Measurements from ENCODE around the gene TP73. TPM values are rescaled to one million over a fixed set of nuclear protein-coding genes. Genes with fewer than 3 reads are reported as not detected.

The TP73 gene
- total RNA-seq, 2 experiments from 2014 or later: not detected

- Mint-ChIP-seq H3K9me3 (no peaks in the 10 kb centered on the region), H3K27ac (no peak overlapping the region), H3K27me3 (no peaks in the 10 kb centered on the region), H3K36me3 (ENCODE audit: low read depth) (no peaks in the 10 kb centered on the region), H3K4me3 (no peak overlapping the region), H3K4me1 (ENCODE audit: low read depth) (no peaks in the 10 kb centered on the region)
- no peak for TF ChIP-seq CTCF (IDR thresholded peaks at IDR 0.05)
- intact Hi-C loops (cut with DNase I, micrococcal nuclease): no loop called here
- ChIA-PET CTCF (no interaction called here), POLR2A (no interaction called here)
- no peaks in the 10 kb centered on the region for H3K36me3 ChIP-seq (ENCODE audit: insufficient read depth, low read length)
- H3K4me1 ChIP-seq (ENCODE audit: insufficient read depth, low read length): peaks cover under 1% of the 10 kb centered on the region
- ATAC-seq (ENCODE audit: poor library complexity) (no peak), DNase-seq (no peak)
- H3K27ac ChIP-seq (ENCODE audit: low read depth in 1 of 2, low read length in 2 of 2): no peak overlapping the region
- H3K9me3 ChIP-seq (ENCODE audit: control insufficient read depth in 1 of 2, insufficient read depth in 1 of 2, low read length in 2 of 2): no peaks in the 10 kb centered on the region
- H3K4me3 ChIP-seq (ENCODE audit: low read length): no peak overlapping the region
- H3K27me3 ChIP-seq (ENCODE audit: control insufficient read depth in 1 of 2, insufficient read depth in 2 of 2, low read length in 2 of 2): no peaks in the 10 kb centered on the region
Measured at GRCh38 chr1:3689138-3689750, 36.9 kb downstream of the TP73 start.

GRCh38 chr1:3690282-3691065, 38.2 kb downstream of the TP73 start:
- intact Hi-C loops (cut with DNase I, micrococcal nuclease): no loop called here
- TF ChIP-seq CTCF (IDR thresholded peaks at IDR 0.05): no peak
- Mint-ChIP-seq H3K9me3 (no peaks in the 10 kb centered on the region), H3K4me1 (ENCODE audit: low read depth) (peaks cover under 1% of the 10 kb centered on the region), H3K27me3 (no peaks in the 10 kb centered on the region), H3K4me3 (no peak overlapping the region), H3K27ac (no peak overlapping the region), H3K36me3 (ENCODE audit: low read depth) (no peaks in the 10 kb centered on the region)
- Histone ChIP-seq H3K27ac (ENCODE audit: low read depth in 1 of 2, low read length in 2 of 2) (no peak overlapping the region), H3K27me3 (ENCODE audit: control insufficient read depth in 1 of 2, insufficient read depth in 2 of 2, low read length in 2 of 2) (no peaks in the 10 kb centered on the region), H3K36me3 (ENCODE audit: insufficient read depth, low read length) (no peaks in the 10 kb centered on the region), H3K4me3 (ENCODE audit: low read length) (no peak overlapping the region), H3K9me3 (ENCODE audit: control insufficient read depth in 1 of 2, insufficient read depth in 1 of 2, low read length in 2 of 2) (no peaks in the 10 kb centered on the region), H3K4me1 (ENCODE audit: insufficient read depth, low read length) (peaks cover under 1% of the 10 kb centered on the region)
- ATAC-seq (ENCODE audit: poor library complexity): no peak
- no peak for DNase-seq
- CTCF ChIA-PET: no interaction called here
- POLR2A ChIA-PET: no interaction called here

GRCh38 chr1:3691421-3692204, 39.3 kb downstream of the TP73 start:
- no peak for TF ChIP-seq CTCF (IDR thresholded peaks at IDR 0.05)
- ChIA-PET POLR2A (no interaction called here), CTCF (no interaction called here)
- Histone ChIP-seq H3K36me3 (ENCODE audit: insufficient read depth, low read length) (no peaks in the 10 kb centered on the region), H3K9me3 (ENCODE audit: control insufficient read depth in 1 of 2, insufficient read depth in 1 of 2, low read length in 2 of 2) (no peaks in the 10 kb centered on the region), H3K4me3 (ENCODE audit: low read length) (no peak overlapping the region), H3K27ac (ENCODE audit: low read depth in 1 of 2, low read length in 2 of 2) (no peak overlapping the region), H3K27me3 (ENCODE audit: control insufficient read depth in 1 of 2, insufficient read depth in 2 of 2, low read length in 2 of 2) (no peaks in the 10 kb centered on the region), H3K4me1 (ENCODE audit: insufficient read depth, low read length) (peaks cover 8% of the 10 kb centered on the region)
- ATAC-seq (ENCODE audit: poor library complexity): no peak
- Mint-ChIP-seq H3K4me3 (no peak overlapping the region), H3K36me3 (ENCODE audit: low read depth) (no peaks in the 10 kb centered on the region), H3K4me1 (ENCODE audit: low read depth) (peaks cover 4% of the 10 kb centered on the region), H3K27ac (no peak overlapping the region), H3K27me3 (peaks cover 9% of the 10 kb centered on the region), H3K9me3 (no peaks in the 10 kb centered on the region)
- intact Hi-C loops (cut with DNase I, micrococcal nuclease): no loop called here
- DNase-seq: no peak
